GM19193 (cell line): Measurements from ENCODE around the gene HMGCS2.

ENCODE experiments used
- POLR2A ChIP-seq: IDR thresholded peaks from 4 replicates; pipeline ENCODE4 v1.6.1; 2011; ENCODE audit not compliant: insufficient read depth, insufficient read length; ENCODE audit errors: extremely low read depth

Gene HMGCS2

GRCh38 chr1:119797162-119797561 lies 28.5 kb upstream of the HMGCS2 start:
- no peak for TF ChIP-seq POLR2A

GRCh38 chr1:119795261-119796200 lies 26.8 kb upstream of the HMGCS2 start:
- no peak for TF ChIP-seq POLR2A

- no peak for TF ChIP-seq POLR2A
Observed at GRCh38 chr1:119794876-119795240, 26.2 kb upstream of the HMGCS2 start.

GRCh38 chr1:119794230-119794875 lies 25.6 kb upstream of the HMGCS2 start:
- TF ChIP-seq POLR2A = no peak

GRCh38 chr1:119791377-119791776 lies 22.7 kb upstream of the HMGCS2 start:
- TF ChIP-seq POLR2A = no peak

GRCh38 chr1:119790451-119791198 lies 21.9 kb upstream of the HMGCS2 start:
- no peak for TF ChIP-seq POLR2A

- no peak for TF ChIP-seq POLR2A
Observed at GRCh38 chr1:119787776-119788175, 19.1 kb upstream of the HMGCS2 start.

GRCh38 chr1:119784191-119784781 lies 15.6 kb upstream of the HMGCS2 start:
- no peak for TF ChIP-seq POLR2A

GRCh38 chr1:119783354-119784185 lies 14.9 kb upstream of the HMGCS2 start:
- TF ChIP-seq POLR2A = no peak

- no peak for TF ChIP-seq POLR2A
Observed at GRCh38 chr1:119782631-119783325, 14.1 kb upstream of the HMGCS2 start.

- no peak for TF ChIP-seq POLR2A
Observed at GRCh38 chr1:119781434-119782210, 12.9 kb upstream of the HMGCS2 start.

GRCh38 chr1:119779869-119780356 lies 11.2 kb upstream of the HMGCS2 start:
- TF ChIP-seq POLR2A = no peak
